OCI-LY1 (cell line): Measurements from ENCODE around the gene C12orf56.

ENCODE experiments used
- EZH2 ChIP-seq: fragments of 200-600 bp; sonication (generic), shearing (Covaris generic); IDR thresholded peaks from 2 replicates; pipeline ENCODE4 v1.8.0; 2017; ENCODE audit warnings: borderline replicate concordance, mixed run types, mild to moderate bottlenecking, antibody characterized with exemption, low read length, moderate library complexity, mixed read lengths
- TF ChIP-seq, protein P1 (sequence below): fragments of 200-600 bp; sonication (generic), shearing (Covaris generic); IDR thresholded peaks from 2 replicates; pipeline ENCODE4 v1.5.1; 2017; ENCODE audit warnings: mild to moderate bottlenecking, antibody characterized with exemption, low read length, moderate library complexity, mixed read lengths

DNA sequence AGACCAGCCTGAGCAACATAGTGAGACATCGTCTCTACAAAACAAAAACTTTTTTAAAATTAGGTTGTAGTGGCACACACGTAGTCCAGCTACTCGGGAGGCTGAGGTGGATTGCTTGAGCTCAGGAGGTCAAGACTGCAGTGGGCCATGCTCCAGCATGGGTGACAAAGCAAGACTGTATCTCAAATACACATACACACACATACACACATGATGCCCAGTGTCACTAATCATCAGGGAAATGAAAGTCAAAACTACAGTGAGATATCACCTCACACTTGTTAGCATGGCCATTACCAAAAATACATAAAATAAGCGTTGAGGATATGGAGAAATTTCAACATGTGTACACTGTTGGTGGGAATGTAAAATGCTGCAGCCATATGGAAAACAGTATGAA, 135.3 kb downstream of the C12orf56 start:
- TF ChIP-seq, protein P1, sequence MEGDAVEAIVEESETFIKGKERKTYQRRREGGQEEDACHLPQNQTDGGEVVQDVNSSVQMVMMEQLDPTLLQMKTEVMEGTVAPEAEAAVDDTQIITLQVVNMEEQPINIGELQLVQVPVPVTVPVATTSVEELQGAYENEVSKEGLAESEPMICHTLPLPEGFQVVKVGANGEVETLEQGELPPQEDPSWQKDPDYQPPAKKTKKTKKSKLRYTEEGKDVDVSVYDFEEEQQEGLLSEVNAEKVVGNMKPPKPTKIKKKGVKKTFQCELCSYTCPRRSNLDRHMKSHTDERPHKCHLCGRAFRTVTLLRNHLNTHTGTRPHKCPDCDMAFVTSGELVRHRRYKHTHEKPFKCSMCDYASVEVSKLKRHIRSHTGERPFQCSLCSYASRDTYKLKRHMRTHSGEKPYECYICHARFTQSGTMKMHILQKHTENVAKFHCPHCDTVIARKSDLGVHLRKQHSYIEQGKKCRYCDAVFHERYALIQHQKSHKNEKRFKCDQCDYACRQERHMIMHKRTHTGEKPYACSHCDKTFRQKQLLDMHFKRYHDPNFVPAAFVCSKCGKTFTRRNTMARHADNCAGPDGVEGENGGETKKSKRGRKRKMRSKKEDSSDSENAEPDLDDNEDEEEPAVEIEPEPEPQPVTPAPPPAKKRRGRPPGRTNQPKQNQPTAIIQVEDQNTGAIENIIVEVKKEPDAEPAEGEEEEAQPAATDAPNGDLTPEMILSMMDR = no peak
- TF ChIP-seq EZH2 = no peak
